K562 (cell line): ENCODE results near the gene BID. TPM values are rescaled to one million over a fixed set of nuclear protein-coding genes. Genes with fewer than 3 reads are reported as not detected.

Experiments
- ATAC-seq: fragments of 200-7000 bp; cut with Tn5 transposase; 3 replicates; pipeline ENCODE4 v1.9.1; 2020; ENCODE audit warnings: moderate library complexity
- BruUV-seq: library from RNA; stranded (reverse); fragments of 400-500 nt; replicated peaks from 2 replicates; lab custom pipeline; 2021; lab: Mats Ljungman, UMichigan
- CTCF ChIA-PET: fragments of 300-600 bp; formaldehyde crosslinking; extraction: SDS; loops from one replicate; lab custom pipeline; 2021; ENCODE audit warnings: low intra/inter-chr PET ratio; lab: Yijun Ruan, JAX
- POLR2A ChIA-PET: fragments of 300-600, 350-650 bp; sonication (Branson Sonifier 250); formaldehyde crosslinking; extraction: SDS; loops from one replicate; lab custom pipeline; 2021; ENCODE audit warnings: antibody characterized with exemption, inconsistent platforms; lab: Yijun Ruan, JAX
- DNase-seq, 4 experiments: peaks; one replicate each; pipeline versions ENCODE4 v3.0.0 to v3.0.0-alpha.2; 2011 to 2018; ENCODE audit warnings: low spot score in 3 of 4, mixed read lengths in 3 of 4; ENCODE audit errors: extremely low read depth in 1 of 4
- FAIRE-seq: peaks from 2 replicates; lab custom pipeline; 2011; peaks lifted over from hg19 to GRCh38; lab: Jason Lieb, UNC
- H2AFZ ChIP-seq: 2 replicates; pipeline ENCODE4 v1.6.0; 2011; ENCODE audit warnings: low read depth, low read length, control low read depth, inconsistent platforms
- H3K27ac ChIP-seq: fragments of 200-600 bp; 3 replicates; pipeline ENCODE4 v1.8.0; 2011; ENCODE audit warnings: low read depth, mild to moderate bottlenecking, control low read depth, inconsistent platforms, low read length, moderate library complexity, mixed read lengths; ENCODE audit errors: extremely low read depth
- H3K27me3 ChIP-seq, 2 experiments: fragments of 300-600 bp in 1 of 2; 2 replicates in 1 of 2; 3 replicates in 1 of 2; pipeline versions ENCODE4 v1.6.0 to v1.8.0; 2011; ENCODE audit warnings: inconsistent platforms in 2 of 2, low read length in 2 of 2, mild to moderate bottlenecking in 1 of 2, mixed read lengths in 1 of 2, moderate library complexity in 1 of 2; ENCODE audit not compliant: control insufficient read depth in 2 of 2, insufficient read depth in 2 of 2
- H3K36me3 ChIP-seq: fragments of 300-600 bp; 3 replicates; pipeline ENCODE4 v1.8.0; 2011; ENCODE audit warnings: mild to moderate bottlenecking, low read length, inconsistent platforms; ENCODE audit not compliant: control insufficient read depth, insufficient read depth
- H3K4me1 ChIP-seq, 2 experiments: fragments of 200-600 bp in 1 of 2; replicated peaks in 1 of 2; 2 replicates in 1 of 2; 3 replicates in 1 of 2; pipeline versions ENCODE4 v1.5.1 to v1.8.0; 2011; ENCODE audit warnings: inconsistent platforms in 2 of 2, low read length in 2 of 2, mild to moderate bottlenecking in 1 of 2, mixed read lengths in 1 of 2, moderate library complexity in 1 of 2; ENCODE audit not compliant: control insufficient read depth in 2 of 2, insufficient read depth in 2 of 2
- H3K4me2 ChIP-seq: 2 replicates; pipeline ENCODE4 v1.6.1; 2011; ENCODE audit warnings: low read length, control low read depth, inconsistent platforms, mixed read lengths; ENCODE audit not compliant: insufficient read depth
- H3K4me3 ChIP-seq: fragments of 200-600 bp; sonication (generic), shearing (Covaris generic); 2 replicates; pipeline ENCODE4 v1.5.1; 2016; ENCODE audit warnings: control low read depth, inconsistent platforms
- H3K79me2 ChIP-seq: fragments of 200-600 bp; 3 replicates; pipeline ENCODE4 v1.8.0; 2011; ENCODE audit warnings: low read length, inconsistent platforms; ENCODE audit not compliant: control insufficient read depth, insufficient read depth
- H3K9ac ChIP-seq, 2 experiments: 2 replicates each; pipeline versions ENCODE4 v1.6.0 to v1.6.1; 2011; ENCODE audit warnings: low read depth in 2 of 2, low read length in 2 of 2, control low read depth in 1 of 2, inconsistent platforms in 1 of 2, mild to moderate bottlenecking in 1 of 2, mixed read lengths in 1 of 2; ENCODE audit not compliant: insufficient read depth in 1 of 2
- H3K9me1 ChIP-seq: one replicate; pipeline ENCODE4 v1.6.0; 2011; ENCODE audit warnings: inconsistent platforms, mild to moderate bottlenecking, low read length, moderate library complexity; ENCODE audit not compliant: control insufficient read depth, insufficient read depth
- H3K9me3 ChIP-seq: replicated peaks from 2 replicates; pipeline ENCODE4 v1.5.1; 2011; ENCODE audit warnings: low read depth, low read length, inconsistent platforms; ENCODE audit not compliant: control insufficient read depth, insufficient read depth
- H4K20me1 ChIP-seq: replicated peaks from 2 replicates; pipeline ENCODE4 v1.6.1; 2011; ENCODE audit warnings: low read length, inconsistent platforms, mixed read lengths; ENCODE audit not compliant: control insufficient read depth, insufficient read depth
- C11orf30 ChIP-seq: fragments of 450-650 bp; IDR thresholded peaks from 2 replicates; pipeline ENCODE4 v1.6.1; 2016; ENCODE audit warnings: low read depth, mild to moderate bottlenecking
- CREB5 ChIP-seq: fragments of 250-450 bp; sonication (Bioruptor Pico); IDR thresholded peaks from 2 replicates; pipeline ENCODE4 v1.5.0; 2020; ENCODE audit warnings: mild to moderate bottlenecking
- FOXA1 ChIP-seq: fragments of 450-650 bp; IDR thresholded peaks from 2 replicates; pipeline ENCODE4 v1.6.1; 2016; ENCODE audit warnings: mild to moderate bottlenecking, borderline replicate concordance
- NFE2L1 ChIP-seq: fragments of 450-650 bp; IDR thresholded peaks from 2 replicates; pipeline ENCODE4 v1.6.1; 2016; ENCODE audit warnings: missing genetic modification characterization, low read depth, mild to moderate bottlenecking, missing compliant biosample characterization, moderate library complexity, borderline replicate concordance
- TAF15 ChIP-seq: fragments of 200-400 bp; formaldehyde crosslinking; IDR thresholded peaks from 2 replicates; pipeline ENCODE4 v1.6.1; 2017; ENCODE audit warnings: mild to moderate bottlenecking, low read depth, low read length, moderate library complexity
- TSHZ1 ChIP-seq: fragments of 250-450 bp; sonication (Bioruptor Pico); IDR thresholded peaks from 2 replicates; pipeline ENCODE4 v1.4.0; 2020; ENCODE audit warnings: mild to moderate bottlenecking, moderate library complexity
- ZBTB1 ChIP-seq: sonication (generic); formaldehyde crosslinking; IDR thresholded peaks from 2 replicates; pipeline ENCODE4 v1.8.1; 2023; ENCODE audit warnings: missing genetic modification reagents, low read depth, mild to moderate bottlenecking, borderline replicate concordance
- ZNF133 ChIP-seq: fragments of 250-450 bp; sonication (Bioruptor Pico); IDR thresholded peaks from 2 replicates; pipeline ENCODE4 v1.4.0; 2020; ENCODE audit warnings: mild to moderate bottlenecking
- ZNF316 ChIP-seq: fragments of 450-650 bp; IDR thresholded peaks from 2 replicates; pipeline ENCODE4 v1.6.1; 2016
- WGBS: fragments of 100-300 bp; shearing (Covaris generic); methylation state at CpG from one replicate; pipeline ENCODE4 v1.1.6; 2016; ENCODE audit warnings: low coverage, mixed read lengths; ENCODE audit not compliant: insufficient coverage; ENCODE audit errors: missing lambda C conversion rate; 5-methylcytosine and 5-hydroxymethylcytosine counted together
- in situ Hi-C: fragments of 300-500 bp; cut with MboI; formaldehyde crosslinking; loops from 4 replicates; pipeline ENCODE4 v1.15.0; 2018; ENCODE audit warnings: inconsistent platforms, mixed read lengths
- intact Hi-C: fragments of 100-400 bp; cut with micrococcal nuclease; formaldehyde crosslinking; loops from 2 replicates; pipeline ENCODE4 v1.14.2; 2022
- polyA plus RNA-seq, 8 experiments: library from polyadenylated mRNA; depleted of rRNA in 4 of 8; stranded (reverse) in 5 of 8; unstranded in 3 of 8; fragments of >200 nt; fragmentation: Nextera tagmentation in 2 of 8; fragmentation: Illumina TruSeq in 1 of 8; extraction: Ambion mirVana in 2 of 8; extraction: Trizol in 1 of 8; gene quantifications; 2 replicates each; pipeline versions ENCODE4 v1.2.1 to v1.2.3, GENCODE V29; 2011 to 2014; ENCODE audit warnings: inconsistent platforms in 1 of 8, missing spikeins in 1 of 8
- total RNA-seq, 7 experiments: library from RNA; depleted of rRNA in 6 of 7; stranded (reverse); fragments of >200 nt in 6 of 7; fragmentation: Illumina TruSeq in 2 of 7; extraction: Trizol in 2 of 7; gene quantifications; 2 replicates each; pipeline versions ENCODE4 v1.2.1 to v1.2.3, GENCODE V29; 2011 to 2021; ENCODE audit warnings: low replicate concordance in 1 of 7

Gene BID
- total and polyA plus RNA-seq, 9 of the 15 experiments (the other 6 are each of a cell fraction or from before 2014, with no cell fraction given) = 5.2 to 209 (median 63.7) TPM

- Histone ChIP-seq H3K9ac (no peak overlapping the region; a peak in 1 of 4 replicates), H3K9me3 (no peaks in the 10 kb centered on the region), H3K27ac (no peak overlapping the region), H3K36me3 (peaks cover 51% of the 10 kb centered on the region; the same call in 2 of the 3 replicates), H3K79me2 (no peaks in the 10 kb centered on the region), H3K9me1 (no peaks in the 10 kb centered on the region), H2AFZ (no peak overlapping the region), H3K4me1 (peaks cover 0 to 8% of the 10 kb centered on the region in 2 experiments; a peak in 2 of 5 replicates), H4K20me1 (no peaks in the 10 kb centered on the region), H3K4me3 (no peak overlapping the region), H3K27me3 (no peaks in the 10 kb centered on the region), H3K4me2 (no peak overlapping the region)
- CTCF ChIA-PET = no interaction called here
- TF ChIP-seq ZNF133 (CRISPR knock-in tag) = no peak
- FAIRE-seq (no peak), ATAC-seq (no peak), DNase-seq (no peak)
- in situ Hi-C loops (no loop called here), intact Hi-C loops (no loop called here)
- no TSS peak for BruUV-seq
- WGBS = 81% methylated on average over 13 of the region's 13 CpGs
- POLR2A ChIA-PET = interaction anchor here (1.0 to 1.2 kb wide), 2 partner anchors 31 to 48 kb away, joined by 3 read pairs; no protein-coding TSS in a partner anchor
Observed at GRCh38 chr22:17726006-17726927, 48.0 kb downstream of the BID start.

- ATAC-seq (no peak), DNase-seq (no peak), FAIRE-seq (no peak)
- no peak overlapping the region for H2AFZ ChIP-seq
- H3K9ac ChIP-seq = no peak overlapping the region
- peaks cover 0 to 8% of the 10 kb centered on the region in 2 experiments; a peak in 2 of 5 replicates for H3K4me1 ChIP-seq
- no peak overlapping the region for H3K4me3 ChIP-seq
- no peaks in the 10 kb centered on the region for H3K79me2 ChIP-seq
- H3K36me3 ChIP-seq = peaks cover 45% of the 10 kb centered on the region; the same call in 2 of the 3 replicates
- H3K4me2 ChIP-seq = no peak overlapping the region
- BruUV-seq = no TSS peak
- intact Hi-C loops = no loop called here
- ChIA-PET CTCF (no interaction called here), POLR2A (interaction anchor here (1.0 kb wide), 1 partner anchor 48 kb away, joined by 3 read pairs; no protein-coding TSS in a partner anchor)
- no peaks in the 10 kb centered on the region for H4K20me1 ChIP-seq
- no peak overlapping the region for H3K27ac ChIP-seq
- H3K9me1 ChIP-seq = no peaks in the 10 kb centered on the region
- H3K9me3 ChIP-seq = no peaks in the 10 kb centered on the region
- in situ Hi-C loops = no loop called here
- no peaks in the 10 kb centered on the region for H3K27me3 ChIP-seq
- no peak for TF ChIP-seq FOXA1
- no peak for TF ChIP-seq TAF15
- no peak for TF ChIP-seq CREB5 (CRISPR knock-in tag)
- peak; percentile 31; the same call in 1 of the 2 replicates for TF ChIP-seq NFE2L1
- TF ChIP-seq ZNF316 = peak; percentile 62
- TF ChIP-seq TSHZ1 (CRISPR knock-in tag) = no peak
- TF ChIP-seq C11orf30 = peak; percentile 44; the same call in 1 of the 2 replicates
- no peak for TF ChIP-seq ZBTB1 (CRISPR knock-in tag)
Observed at GRCh38 chr22:17725500-17725796, 48.8 kb downstream of the BID start.
